HepG2 (cell line): ENCODE data around the gene RAB3B. TPM values are rescaled to one million over a fixed set of nuclear protein-coding genes. Genes with fewer than 3 reads are reported as not detected.

Experiments used
- ATAC-seq: fragments of 200-7000 bp; cut with Tn5 transposase; 3 replicates; pipeline ENCODE4 v1.9.1; 2020; ENCODE audit warnings: mild to moderate bottlenecking, moderate library complexity
- BruUV-seq: library from RNA; stranded (reverse); fragments of 400-500 nt; replicated peaks from 2 replicates; lab custom pipeline; 2021; lab: Mats Ljungman, UMichigan
- CTCF ChIA-PET: fragments of 300-600 bp; formaldehyde crosslinking; extraction: SDS; loops from one replicate; lab custom pipeline; 2021; ENCODE audit warnings: low total read pairs, inconsistent platforms, low intra/inter-chr PET ratio; lab: Yijun Ruan, JAX
- POLR2A ChIA-PET: fragments of 350-600 bp; sonication (Branson Sonifier 250); formaldehyde crosslinking; loops from one replicate; lab custom pipeline; 2020; ENCODE audit warnings: antibody characterized with exemption, inconsistent platforms; lab: Yijun Ruan, JAX
- DNase-seq: peaks from one replicate; pipeline ENCODE4 v3.0.0-alpha.2; 2015; ENCODE audit warnings: low spot score
- FAIRE-seq: peaks from 3 replicates; lab custom pipeline; 2011; peaks lifted over from hg19 to GRCh38; lab: Jason Lieb, UNC
- H2AFZ ChIP-seq: one replicate; pipeline ENCODE4 v1.6.1; 2011; ENCODE audit warnings: low read length, inconsistent platforms
- H3K27ac ChIP-seq: fragments of 300-600 bp; 3 replicates; pipeline ENCODE4 v1.8.0; 2011; ENCODE audit warnings: mixed run types, mild to moderate bottlenecking, mixed read lengths, low read length, inconsistent platforms; ENCODE audit not compliant: insufficient read depth; ENCODE audit errors: extremely low read length
- H3K27me3 ChIP-seq, 2 experiments: fragments of 200-600 bp in 1 of 2; 2 replicates in 1 of 2; 3 replicates in 1 of 2; pipeline versions ENCODE4 v1.6.0 to v1.8.0; 2011; ENCODE audit warnings: low read length in 2 of 2, mild to moderate bottlenecking in 2 of 2, moderate library complexity in 2 of 2, inconsistent platforms in 1 of 2; ENCODE audit not compliant: insufficient read depth in 2 of 2, control insufficient read depth in 1 of 2
- H3K36me3 ChIP-seq, 2 experiments: fragments of 200-600 bp in 1 of 2; replicated peaks in 1 of 2; 2 replicates in 1 of 2; 3 replicates in 1 of 2; pipeline versions ENCODE4 v1.5.1 to v1.8.0; 2011; ENCODE audit warnings: low read length in 2 of 2, inconsistent platforms in 1 of 2; ENCODE audit not compliant: insufficient read depth in 2 of 2, control insufficient read depth in 1 of 2
- H3K4me1 ChIP-seq: 2 replicates; pipeline ENCODE4 v1.5.1; 2012; ENCODE audit warnings: low read length, inconsistent platforms; ENCODE audit not compliant: insufficient read depth
- H3K4me2 ChIP-seq: 2 replicates; pipeline ENCODE4 v1.6.0; 2011; ENCODE audit warnings: low read depth, low read length, inconsistent platforms
- H3K4me3 ChIP-seq, 3 experiments: fragments of 200-600 bp in 1 of 3; sonication (generic), shearing (Covaris generic) in 1 of 3; replicated peaks in 1 of 3; 2 replicates each; pipeline ENCODE4 v1.5.1; 2011 to 2016; ENCODE audit warnings: low read length in 3 of 3, inconsistent platforms in 2 of 3, low read depth in 2 of 3, mild to moderate bottlenecking in 2 of 3, control low read depth in 1 of 3, mixed read lengths in 1 of 3; ENCODE audit not compliant: insufficient read depth in 1 of 3
- H3K79me2 ChIP-seq: one replicate; pipeline ENCODE4 v1.6.1; 2011; ENCODE audit warnings: low read length, inconsistent platforms; ENCODE audit not compliant: insufficient read depth
- H3K9ac ChIP-seq: 2 replicates; pipeline ENCODE4 v1.6.0; 2011; ENCODE audit warnings: mild to moderate bottlenecking, low read depth, low read length, inconsistent platforms; ENCODE audit not compliant: insufficient read depth
- H3K9me3 ChIP-seq: 2 replicates; pipeline ENCODE4 v1.5.1; 2012; ENCODE audit warnings: mild to moderate bottlenecking, low read length
- H4K20me1 ChIP-seq: 2 replicates; pipeline ENCODE4 v1.6.0; 2011; ENCODE audit warnings: inconsistent platforms, mild to moderate bottlenecking, low read length, moderate library complexity; ENCODE audit not compliant: insufficient read depth
- BCLAF1 ChIP-seq: fragments of 450-650 bp; IDR thresholded peaks from 2 replicates; pipeline ENCODE4 v1.6.1; 2017; ENCODE audit warnings: mild to moderate bottlenecking
- E2F2 ChIP-seq: sonication (generic); formaldehyde crosslinking; IDR thresholded peaks from 2 replicates; pipeline ENCODE4 v1.4.0; 2020; ENCODE audit warnings: missing genetic modification reagents, borderline replicate concordance
- IKZF4 ChIP-seq: sonication (generic); formaldehyde crosslinking; IDR thresholded peaks from 2 replicates; pipeline ENCODE4 v1.5.1; 2020; ENCODE audit warnings: borderline replicate concordance, mild to moderate bottlenecking, low read depth, missing genetic modification reagents; ENCODE audit errors: not compliant biosample characterization
- MLLT10 ChIP-seq: sonication (generic); formaldehyde crosslinking; IDR thresholded peaks from 2 replicates; pipeline ENCODE4 v1.4.0; 2020; ENCODE audit warnings: missing genetic modification reagents
- SMC3 ChIP-seq: IDR thresholded peaks from 2 replicates; pipeline ENCODE4 v1.6.1; 2011; ENCODE audit warnings: low read length, improper control_type of control experiment
- STAG1 ChIP-seq: sonication (generic); formaldehyde crosslinking; IDR thresholded peaks from 2 replicates; pipeline ENCODE4 v1.4.0; 2020; ENCODE audit warnings: missing genetic modification reagents
- TFDP1 ChIP-seq: IDR thresholded peaks from 2 replicates; pipeline ENCODE4 v1.6.1; 2016; ENCODE audit warnings: missing compliant biosample characterization, missing genetic modification reagents, borderline replicate concordance
- TFDP2 ChIP-seq: sonication (generic); formaldehyde crosslinking; IDR thresholded peaks from 2 replicates; pipeline ENCODE4 v1.4.0; 2020; ENCODE audit warnings: missing genetic modification reagents
- ZNF275 ChIP-seq: sonication (generic); formaldehyde crosslinking; IDR thresholded peaks from 2 replicates; pipeline ENCODE4 v1.8.0; 2022; ENCODE audit warnings: missing genetic modification reagents, mild to moderate bottlenecking, inconsistent platforms, borderline replicate concordance
- ZNF333 ChIP-seq: sonication (generic); formaldehyde crosslinking; IDR thresholded peaks from 2 replicates; pipeline ENCODE4 v1.4.0; 2020; ENCODE audit warnings: mild to moderate bottlenecking, missing genetic modification reagents, borderline replicate concordance
- ZNF572 ChIP-seq: sonication (generic); formaldehyde crosslinking; IDR thresholded peaks from 2 replicates; pipeline ENCODE4 v1.5.1; 2020; ENCODE audit warnings: mild to moderate bottlenecking, missing genetic modification reagents
- ZNF839 ChIP-seq: sonication (generic); formaldehyde crosslinking; IDR thresholded peaks from 2 replicates; pipeline ENCODE4 v1.4.0; 2020; ENCODE audit warnings: missing genetic modification reagents, mild to moderate bottlenecking, borderline replicate concordance
- WGBS: methylation state at CpG from one replicate; pipeline ENCODE4 v1.1.6; 2017; ENCODE audit warnings: low lambda C conversion rate; 5-methylcytosine and 5-hydroxymethylcytosine counted together
- in situ Hi-C: cut with HindIII; loops from 2 replicates; pipeline ENCODE4 v1.10.0; 2017; ENCODE audit warnings: low pct_unique_long_range_greater_than_20kb; ENCODE audit not compliant: extremely low pct_ligation_motif_present
- intact Hi-C: fragments of 100-400 bp; cut with micrococcal nuclease; formaldehyde crosslinking; loops from one replicate; pipeline ENCODE4 v1.10.0; 2022; ENCODE audit not compliant: unreplicated experiment
- polyA plus RNA-seq, 8 experiments: library from polyadenylated mRNA; depleted of rRNA in 3 of 8; stranded (reverse) in 7 of 8; unstranded in 1 of 8; fragments of >200 nt; fragmentation: Illumina TruSeq in 4 of 8; extraction: Trizol in 4 of 8; gene quantifications; 2 replicates each; pipeline versions ENCODE4 v1.2.1 to v1.2.3, GENCODE V29; 2011 to 2016; ENCODE audit warnings: low read depth in 4 of 8, missing spikeins in 1 of 8, mixed read lengths in 1 of 8; ENCODE audit not compliant: insufficient read depth in 1 of 8
- total RNA-seq, 5 experiments: library from RNA; depleted of rRNA; stranded (reverse); fragments of >200 nt; fragmentation: Illumina TruSeq; extraction: Trizol; gene quantifications; 2 replicates each; pipeline ENCODE4 v1.2.3, GENCODE V29; 2016; ENCODE audit warnings: low read depth in 1 of 5

RAB3B gene
- total and polyA plus RNA-seq, 2 of the 13 experiments (the other 11 are each of a cell fraction or from before 2014, with no cell fraction given) = 1.0 to 1.2 TPM

- Histone ChIP-seq H3K27me3 (peaks cover 0 to 3% of the 10 kb centered on the region in 2 experiments; a peak in 1 of 5 replicates), H3K36me3 (no peaks in the 10 kb centered on the region), H4K20me1 (no peaks in the 10 kb centered on the region), H3K79me2 (no peaks in the 10 kb centered on the region), H3K4me3 (no peak overlapping the region), H3K9me3 (no peaks in the 10 kb centered on the region), H3K27ac (no peak overlapping the region), H3K4me1 (peaks cover 8% of the 10 kb centered on the region), H2AFZ (no peak overlapping the region), H3K4me2 (no peak overlapping the region), H3K9ac (no peak overlapping the region)
- intact Hi-C loops = no loop called here
- ChIA-PET POLR2A (interaction anchor here (0.7 kb wide), 1 partner anchor 1312 kb away, joined by 3 read pairs; the partner anchor contains the start of gene MAGOH), CTCF (interaction anchor here (1.2 kb wide), 1 partner anchor 30 kb away, joined by 3 read pairs; no protein-coding TSS in a partner anchor)
- ATAC-seq = peak; percentile 62
- FAIRE-seq = peak; percentile 23
- in situ Hi-C loops = no loop called here
- 28% methylated on average over 5 of the region's 5 CpGs for WGBS
- no peak for DNase-seq
- BruUV-seq = no TSS peak
- peak; percentile 28; the same call in 1 of the 2 replicates for TF ChIP-seq SMC3
- no peak for TF ChIP-seq ZNF839 (CRISPR knock-in tag)
- TF ChIP-seq BCLAF1 = no peak
- no peak for TF ChIP-seq MLLT10
- TF ChIP-seq ZNF275 (CRISPR knock-in tag) = no peak
- TF ChIP-seq STAG1 (CRISPR knock-in tag) = peak; percentile 61
- no peak for TF ChIP-seq IKZF4 (CRISPR knock-in tag)
- TF ChIP-seq TFDP1 = no peak
- TF ChIP-seq ZNF333 = no peak
- no peak for TF ChIP-seq E2F2 (CRISPR knock-in tag)
- TF ChIP-seq ZNF572 (CRISPR knock-in tag) = no peak
- TF ChIP-seq TFDP2 (CRISPR knock-in tag) = no peak
Observed at GRCh38 chr1:51926171-51926812, 64.2 kb downstream of the RAB3B start.
